GM21360 (cell line): Measurements from ENCODE around the gene BNIP5.
A peak's percentile ranks its signal among the peaks of the same experiment; 100 is the strongest.
"Not testable (repeated sequence)": the region's sequence is repeated elsewhere in the genome, so short reads cannot be mapped to it uniquely, and the experiment has no call there.

Source experiments
- ATAC-seq: cut with Tn5 transposase; IDR thresholded peaks from one replicate; pipeline ENCODE4 v1.9.1; 2021; ENCODE audit warnings: mild to moderate bottlenecking, moderate library complexity; ENCODE audit not compliant: unreplicated experiment

Gene BNIP5

DNA sequence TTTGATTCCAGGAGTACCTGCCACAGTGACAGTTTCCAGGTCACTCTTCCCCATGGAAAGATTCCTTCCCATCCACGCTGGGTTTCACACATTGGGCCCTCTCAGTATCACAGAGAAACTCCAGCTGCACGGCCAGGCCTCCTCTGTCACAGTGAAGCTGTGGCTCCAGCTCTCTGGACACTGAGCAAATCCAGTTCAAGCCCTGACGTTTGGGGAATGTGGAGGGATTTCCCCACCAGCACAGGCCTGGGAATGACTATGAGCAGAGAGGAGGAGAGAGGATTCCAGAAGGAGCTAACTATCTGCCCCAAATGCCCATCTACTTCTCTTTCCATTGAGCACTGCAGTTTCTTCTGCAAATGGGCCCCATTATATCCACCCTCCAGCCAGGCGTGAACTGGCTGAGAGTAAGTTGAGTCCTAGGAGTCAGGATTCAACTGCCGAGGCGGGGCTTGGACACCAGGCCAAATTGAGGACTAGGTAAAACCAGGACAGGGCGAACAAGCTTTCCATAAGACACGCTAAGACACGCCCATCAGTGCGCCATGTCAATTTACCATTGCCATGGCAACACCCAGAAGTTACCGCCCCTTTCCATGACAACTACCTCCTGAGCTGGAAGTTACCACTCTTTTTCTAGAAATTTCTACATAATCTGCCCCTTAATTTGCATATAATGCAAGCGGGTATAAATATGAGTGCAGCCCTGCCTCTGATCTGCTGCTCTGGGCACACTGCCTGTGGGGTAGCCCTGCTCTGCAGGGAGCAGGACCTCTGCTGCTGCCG is 9.2 kb upstream of the BNIP5 start:
- ATAC-seq: no peak

DNA sequence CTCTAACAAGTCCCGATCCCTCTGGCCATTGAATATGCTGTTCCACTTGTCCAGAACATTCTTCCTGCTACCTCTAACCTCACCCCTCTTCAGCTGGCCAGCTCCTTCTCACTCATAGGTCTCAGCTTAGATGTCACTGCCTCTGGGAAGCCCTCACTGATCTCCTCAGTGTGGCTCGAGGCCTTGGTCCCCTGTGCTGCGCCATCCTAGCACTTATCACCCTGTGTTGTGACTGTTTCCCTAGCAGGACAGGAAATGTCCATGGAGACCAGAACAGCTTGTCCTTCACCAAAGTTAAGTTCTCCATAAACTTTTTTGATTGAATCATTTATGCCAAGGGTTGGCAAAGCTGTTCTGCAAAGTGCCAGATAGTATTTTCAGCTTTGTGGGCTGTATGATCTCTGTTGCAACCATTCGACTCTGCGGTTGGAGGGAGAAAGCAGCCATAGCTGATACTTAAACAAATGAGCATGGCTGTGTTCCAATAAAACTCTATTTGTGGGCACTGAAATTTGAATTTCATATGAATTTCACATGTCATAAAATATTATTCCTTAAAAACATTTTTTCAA is 6.5 kb upstream of the BNIP5 start:
- no peak for ATAC-seq

DNA sequence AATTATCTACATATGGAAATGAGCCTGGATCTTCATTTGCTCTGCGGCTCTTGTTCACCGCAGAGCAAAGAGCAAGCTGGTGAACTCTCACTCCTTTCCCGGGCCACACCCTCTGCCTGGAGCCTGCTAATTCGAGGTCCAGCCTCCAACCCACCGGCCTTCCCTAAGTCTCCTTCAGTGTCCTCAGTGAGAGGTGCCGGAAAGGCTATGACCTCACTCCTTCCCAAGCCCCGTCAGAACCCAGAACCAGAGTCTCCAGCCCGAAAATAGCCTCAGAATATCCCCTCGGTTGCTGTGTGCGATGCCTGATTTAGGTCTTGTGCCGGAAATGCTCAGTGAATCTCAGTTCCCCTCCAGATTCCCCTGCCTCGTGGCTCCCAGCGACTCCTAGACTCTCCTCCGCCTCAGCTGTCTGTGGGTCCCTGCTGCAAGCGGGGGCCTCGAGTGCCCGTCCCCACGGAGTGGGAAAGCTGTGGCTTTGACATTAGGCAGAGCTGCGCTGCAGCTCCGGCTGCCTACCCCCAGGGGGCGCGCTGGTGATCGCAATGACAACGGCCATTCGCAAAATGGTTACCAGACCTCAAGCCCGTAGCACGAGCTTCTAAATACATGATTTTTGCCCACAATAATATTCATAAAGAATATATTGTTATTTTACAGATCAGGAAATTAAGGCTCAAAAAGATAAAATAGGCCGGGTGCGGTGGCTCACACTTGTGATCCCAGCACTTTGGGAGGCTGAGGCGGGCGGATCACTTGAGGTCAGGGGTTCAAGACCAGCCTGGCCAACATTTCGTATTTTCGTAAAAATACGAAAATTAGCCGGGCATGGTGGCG is 4.1 kb upstream of the BNIP5 start:
- peak; percentile 48 for ATAC-seq

DNA sequence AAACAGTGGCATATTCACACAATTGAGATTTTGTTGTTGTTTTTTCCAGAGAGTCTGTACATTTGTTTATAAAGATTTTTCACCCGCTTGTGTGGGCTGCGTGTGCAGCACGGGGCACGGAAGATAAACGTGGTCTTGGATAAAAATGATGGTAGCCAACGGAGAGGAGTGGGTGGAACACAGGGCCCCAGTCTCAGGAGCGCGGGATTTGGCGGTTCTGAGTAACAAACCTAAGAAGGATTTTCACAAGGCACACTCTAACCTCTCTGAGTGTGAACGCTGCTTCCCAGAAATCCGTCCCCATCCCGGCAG is 3.6 kb upstream of the BNIP5 start:
- no peak for ATAC-seq

DNA sequence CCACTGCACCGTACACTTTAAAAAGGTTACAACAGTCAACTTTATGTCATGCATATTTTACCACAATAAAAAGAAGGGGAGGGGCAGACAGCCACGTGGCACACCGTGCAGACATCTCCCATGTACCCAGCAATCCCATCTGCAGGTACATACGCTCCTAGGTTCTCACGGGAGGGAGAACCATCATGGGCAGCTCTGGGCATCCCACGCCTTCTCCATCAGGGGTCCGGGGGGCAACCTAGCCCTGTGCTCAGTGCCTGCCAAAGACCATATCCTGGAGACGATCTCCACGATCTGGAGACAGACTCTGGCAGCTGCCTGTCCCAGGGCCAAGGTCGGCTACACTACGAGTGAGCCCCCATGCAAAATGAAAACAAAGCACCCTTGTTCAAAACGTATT is 2.5 kb upstream of the BNIP5 start:
- no peak for ATAC-seq

DNA sequence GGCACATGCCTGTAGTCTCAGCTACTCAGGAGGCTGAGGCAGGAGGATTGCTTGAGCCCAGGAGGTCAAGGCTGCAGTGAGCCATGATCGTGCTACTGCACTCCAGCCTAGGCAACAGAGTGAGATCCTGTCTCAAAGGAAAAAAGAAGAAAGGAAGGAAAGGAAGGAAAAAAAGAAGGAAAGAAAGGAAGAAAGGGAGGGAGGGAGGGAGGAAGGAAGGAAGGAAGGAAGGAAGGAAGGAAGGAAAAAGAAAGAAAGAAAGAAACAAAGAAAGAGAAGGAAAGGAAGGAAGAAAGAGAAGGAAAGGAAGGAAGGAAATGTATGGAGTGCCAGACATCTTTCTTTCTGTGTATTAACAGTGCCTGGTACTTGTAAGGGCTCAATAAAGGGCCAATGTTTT is 1.5 kb upstream of the BNIP5 start:
- not testable (repeated sequence) for ATAC-seq

DNA sequence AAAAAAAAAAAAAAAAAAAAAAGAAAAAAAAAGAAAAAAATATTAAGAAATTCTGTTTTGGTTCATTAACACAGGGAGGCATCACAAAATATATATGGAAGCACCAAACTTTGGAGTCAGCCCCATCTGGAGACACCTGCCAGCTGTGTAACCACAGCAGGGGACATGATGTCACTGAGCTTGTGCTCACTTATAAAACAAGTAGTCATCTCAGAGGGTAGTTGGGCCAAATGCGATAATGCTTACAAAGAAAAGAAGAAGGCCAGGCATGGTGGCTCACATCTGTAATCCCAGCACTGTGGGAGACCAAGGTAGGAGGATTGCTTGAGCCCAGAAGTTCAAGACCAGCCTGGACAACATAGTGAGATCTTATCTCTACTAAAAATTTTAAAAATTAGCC is 1.1 kb upstream of the BNIP5 start:
- ATAC-seq: no peak

DNA sequence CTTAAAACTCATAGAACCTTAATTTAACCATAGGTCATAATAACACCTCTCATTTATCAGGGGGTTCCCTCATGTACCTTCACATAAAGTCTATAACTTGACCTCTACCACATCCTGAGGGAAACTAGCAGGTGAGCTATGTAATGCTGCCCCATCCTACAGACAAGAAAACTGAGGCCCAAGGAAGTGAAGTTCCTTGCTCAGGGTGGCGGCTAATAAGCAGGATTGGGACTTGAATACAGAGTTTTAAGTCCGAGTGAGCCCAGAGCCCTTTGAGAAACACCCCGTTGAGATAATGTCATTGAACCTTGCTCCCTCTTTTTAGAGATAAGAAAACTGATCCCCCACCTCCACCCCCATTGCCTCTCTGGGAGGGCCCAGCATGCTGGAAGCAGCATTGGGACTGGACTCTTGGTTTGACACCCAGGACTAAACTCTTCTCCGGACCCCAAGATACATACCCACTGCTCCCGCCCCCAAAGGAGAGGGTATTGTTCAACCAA is 429 bp downstream of the BNIP5 start:
- no peak for ATAC-seq

DNA sequence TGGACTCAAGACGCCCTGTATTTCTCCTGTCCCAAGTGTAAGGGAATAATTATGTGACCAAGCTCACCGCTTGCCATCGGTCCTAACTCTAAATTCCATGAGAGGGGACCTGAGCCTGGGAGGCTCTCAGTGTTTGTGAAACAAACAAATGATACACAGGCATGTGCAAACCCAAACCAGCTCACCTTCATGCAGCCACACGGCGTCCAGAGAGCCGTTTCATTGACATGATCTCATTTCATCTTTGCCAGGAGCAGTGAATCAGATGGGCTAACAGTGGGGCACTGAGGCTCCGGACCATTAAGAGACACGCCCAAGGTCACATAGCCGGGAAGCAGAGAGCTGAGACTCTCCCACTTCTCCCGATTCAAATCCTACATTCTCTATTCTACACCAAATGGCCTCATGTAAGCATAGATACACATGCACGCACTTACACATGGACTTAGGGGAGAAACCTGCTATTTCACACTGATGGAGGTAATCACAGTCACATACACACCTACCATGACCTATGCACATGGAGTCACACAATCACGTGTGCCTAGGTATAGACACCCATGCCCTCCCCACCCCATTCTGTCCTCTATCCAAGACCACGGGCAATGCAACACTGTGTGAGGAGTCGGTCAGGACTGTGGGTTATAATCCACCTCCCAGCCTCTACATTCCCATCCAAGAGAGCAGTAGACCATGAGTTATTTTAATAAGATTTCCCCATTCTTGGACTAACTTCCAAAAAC is 1.1 kb downstream of the BNIP5 start:
- ATAC-seq: no peak

DNA sequence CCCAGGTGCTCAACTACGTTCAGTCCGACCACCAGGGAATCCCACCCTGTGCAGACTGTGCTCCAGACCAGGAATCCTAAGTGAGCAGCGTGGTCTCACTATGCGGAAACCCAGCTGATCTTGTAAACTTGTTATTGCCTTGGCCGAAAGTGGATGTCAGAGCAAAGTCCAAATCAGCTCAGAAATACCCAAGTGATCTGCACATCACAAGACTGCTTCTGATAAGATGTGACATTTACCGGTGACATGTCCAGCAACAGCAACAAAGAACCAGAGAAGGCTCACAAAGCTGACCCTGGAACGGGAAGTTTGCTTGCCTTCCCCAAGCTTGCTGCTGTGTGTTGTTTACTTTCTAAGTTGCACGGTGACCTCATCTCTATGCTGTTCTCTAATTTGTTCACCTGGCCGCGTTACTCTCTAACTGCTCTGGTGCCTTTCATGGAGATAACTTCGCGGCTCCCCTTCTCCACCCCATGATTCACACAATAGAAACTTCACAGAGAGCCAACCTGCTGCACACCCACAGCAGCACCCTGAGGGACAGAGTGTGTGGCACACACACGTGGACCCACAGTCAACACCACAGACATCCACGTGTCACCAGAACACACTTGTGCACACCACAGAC is 1.7 kb downstream of the BNIP5 start:
- ATAC-seq: no peak

DNA sequence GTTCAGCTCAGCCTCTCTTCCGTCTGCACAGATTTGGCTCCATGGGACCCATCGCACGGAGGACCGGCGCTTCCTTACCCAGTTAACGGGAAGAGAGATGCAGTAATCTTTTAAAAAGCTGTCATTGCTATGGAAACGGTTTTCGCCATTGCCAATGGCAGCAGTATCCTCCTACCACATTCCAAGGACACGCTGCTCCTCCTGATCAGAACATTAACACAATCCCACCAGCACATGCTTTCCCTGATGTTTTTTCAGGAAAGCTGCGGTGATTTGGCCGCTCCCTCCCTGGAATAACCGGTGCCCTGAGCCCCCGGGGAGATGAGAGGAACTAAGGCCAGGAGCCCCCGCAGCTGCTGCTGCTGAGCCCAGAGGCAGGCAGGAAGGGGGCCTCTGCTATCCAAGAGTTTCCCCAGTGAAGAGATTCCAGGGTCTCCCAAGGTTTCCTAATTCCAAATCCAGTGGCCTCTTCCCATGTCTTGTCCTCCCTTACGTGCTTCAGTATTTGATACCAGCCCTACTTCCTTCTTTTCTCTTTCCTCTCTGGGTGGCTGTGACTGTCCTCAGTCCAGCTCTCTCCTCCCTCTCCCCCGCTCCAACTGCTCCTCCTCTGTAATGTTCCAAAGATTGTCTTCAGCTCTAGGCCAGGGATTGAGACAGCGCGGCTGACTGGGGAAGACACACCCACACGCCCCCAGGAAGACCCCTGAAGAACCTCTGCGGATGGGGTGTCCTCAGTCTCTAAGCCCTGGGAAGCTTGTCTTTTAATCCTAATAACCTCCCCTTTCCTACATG is 2.6 kb downstream of the BNIP5 start:
- ATAC-seq: no peak

DNA sequence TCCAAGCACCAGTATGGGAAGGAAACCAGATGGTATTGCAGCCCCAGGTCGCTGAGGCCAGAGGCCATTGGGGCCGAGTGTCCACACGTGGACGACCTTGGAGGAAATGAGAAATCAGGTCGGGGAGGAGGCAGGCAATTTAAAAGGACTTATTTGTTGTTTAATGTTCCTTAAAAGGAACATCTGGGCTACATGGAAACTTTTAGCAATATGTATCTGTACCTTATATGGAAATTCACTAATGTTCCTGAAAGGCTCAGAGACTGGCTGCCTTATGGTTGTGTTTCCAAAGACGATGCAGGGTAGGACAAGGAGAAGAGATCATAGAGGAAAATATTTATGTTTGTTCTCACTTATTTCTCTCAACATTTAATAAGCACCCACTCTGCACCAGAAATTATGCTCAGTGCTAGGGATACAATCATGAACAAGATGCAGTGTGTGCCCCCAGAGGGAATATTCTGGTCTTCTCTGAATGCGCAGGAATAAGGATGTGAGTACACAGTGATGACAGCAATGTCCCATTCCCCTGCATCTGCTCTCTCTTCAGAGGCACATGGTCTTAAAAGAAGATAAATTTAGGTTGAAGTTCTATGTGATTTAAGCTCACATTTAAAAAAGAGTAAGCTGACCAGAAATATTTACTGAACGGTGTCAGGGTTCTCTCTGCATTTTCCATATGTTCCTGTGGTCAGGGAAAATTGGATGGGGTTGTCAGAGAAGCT is 3.4 kb downstream of the BNIP5 start:
- no peak for ATAC-seq

DNA sequence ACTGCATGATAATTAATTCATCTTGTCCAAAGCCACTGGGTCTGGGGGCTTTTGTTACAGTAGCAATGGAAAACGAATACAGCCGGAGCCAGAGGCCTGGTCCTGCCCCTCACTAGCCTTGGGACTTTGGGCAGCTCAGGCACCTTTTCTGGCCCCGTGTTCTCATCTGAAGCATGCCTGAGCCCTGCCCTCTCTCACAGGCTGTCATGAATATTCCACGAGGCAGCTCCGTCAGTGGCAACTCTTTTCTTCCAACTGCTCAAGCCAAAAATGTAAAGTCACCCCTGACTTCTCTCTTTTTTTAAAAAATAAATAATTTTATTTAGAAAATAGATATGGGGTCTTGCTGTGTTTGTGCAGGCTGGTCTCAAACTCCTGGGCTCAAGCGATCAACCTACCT is 5.3 kb downstream of the BNIP5 start:
- ATAC-seq: no peak

DNA sequence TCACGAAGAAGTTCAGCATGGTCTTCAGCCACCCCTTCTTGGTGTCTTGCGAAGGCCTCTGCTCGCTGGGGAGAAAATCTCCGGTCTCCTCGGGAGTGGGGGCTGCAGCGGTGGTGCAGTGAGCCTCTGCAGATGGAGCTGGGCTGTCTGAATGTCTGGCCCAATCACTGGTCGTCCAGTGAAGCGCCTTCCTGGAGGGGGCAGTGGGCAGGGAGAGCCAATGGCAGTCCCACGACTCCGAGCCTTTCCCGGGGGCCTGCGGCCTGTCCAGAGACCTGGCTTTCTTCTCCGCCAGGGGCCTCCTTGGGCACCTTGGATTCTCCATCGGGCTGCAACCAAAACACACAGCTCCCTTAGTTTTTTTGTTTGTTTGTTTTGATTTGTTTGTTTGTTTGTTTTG is 6.3 kb downstream of the BNIP5 start:
- no peak for ATAC-seq

DNA sequence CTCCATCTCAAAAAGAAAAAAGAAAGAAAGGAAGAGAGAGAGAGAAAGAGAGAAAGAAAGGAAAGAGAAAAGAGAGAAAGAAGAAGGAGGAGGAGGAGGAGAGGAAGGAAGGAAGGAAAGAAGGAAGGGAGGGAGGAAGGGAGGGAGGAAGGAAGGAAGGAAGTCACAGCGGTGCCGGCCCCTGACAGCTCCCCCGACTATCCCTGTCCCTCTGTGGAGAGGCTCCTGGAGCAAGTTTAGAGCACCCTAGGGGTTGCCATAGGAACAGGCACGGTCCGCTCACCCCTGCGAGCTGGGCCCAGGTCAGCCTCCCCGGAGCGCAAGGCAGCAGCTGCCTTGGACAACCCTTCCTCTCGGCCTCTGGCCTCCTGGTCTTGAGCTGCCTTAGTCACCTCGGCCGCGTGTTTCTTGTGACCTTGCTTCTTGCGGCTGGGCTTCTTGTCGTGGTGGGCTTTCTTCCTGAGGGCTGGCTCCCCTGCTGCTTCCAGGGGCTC is 6.8 kb downstream of the BNIP5 start:
- ATAC-seq: no peak

DNA sequence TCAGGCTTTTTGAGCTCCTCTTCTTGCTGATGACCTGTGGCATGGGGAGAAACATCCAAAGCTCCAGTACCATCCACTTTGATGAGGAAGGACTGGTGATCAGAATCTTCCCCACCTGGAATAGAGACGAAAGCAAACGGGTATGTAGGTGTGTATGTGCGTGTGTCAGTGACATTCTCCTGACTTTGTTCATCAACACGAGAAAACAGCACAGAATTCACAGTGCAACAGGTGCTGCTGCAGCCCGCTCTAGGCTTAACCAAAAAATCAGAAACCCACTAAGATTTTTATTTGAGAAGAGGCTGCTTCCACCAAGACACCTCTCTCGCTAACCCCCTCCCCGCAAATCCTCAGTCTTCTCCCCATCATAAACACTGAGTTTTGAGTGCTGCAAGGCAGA is 8.1 kb downstream of the BNIP5 start:
- no peak for ATAC-seq

DNA sequence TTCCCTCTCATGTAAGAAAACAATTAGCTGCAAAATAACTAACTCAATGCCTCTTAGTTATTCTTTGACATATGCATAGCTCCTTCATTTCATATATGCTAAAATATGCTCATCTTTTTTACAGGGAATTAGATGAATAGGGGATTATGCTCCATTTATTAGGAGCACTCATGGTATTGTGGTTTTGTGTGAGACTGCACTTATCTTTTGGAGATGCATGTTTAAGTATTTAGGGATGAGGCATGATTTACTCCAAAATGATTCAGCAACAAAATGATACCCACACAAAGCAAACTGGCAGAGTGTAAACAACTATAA is 8.8 kb downstream of the BNIP5 start:
- ATAC-seq: no peak

DNA sequence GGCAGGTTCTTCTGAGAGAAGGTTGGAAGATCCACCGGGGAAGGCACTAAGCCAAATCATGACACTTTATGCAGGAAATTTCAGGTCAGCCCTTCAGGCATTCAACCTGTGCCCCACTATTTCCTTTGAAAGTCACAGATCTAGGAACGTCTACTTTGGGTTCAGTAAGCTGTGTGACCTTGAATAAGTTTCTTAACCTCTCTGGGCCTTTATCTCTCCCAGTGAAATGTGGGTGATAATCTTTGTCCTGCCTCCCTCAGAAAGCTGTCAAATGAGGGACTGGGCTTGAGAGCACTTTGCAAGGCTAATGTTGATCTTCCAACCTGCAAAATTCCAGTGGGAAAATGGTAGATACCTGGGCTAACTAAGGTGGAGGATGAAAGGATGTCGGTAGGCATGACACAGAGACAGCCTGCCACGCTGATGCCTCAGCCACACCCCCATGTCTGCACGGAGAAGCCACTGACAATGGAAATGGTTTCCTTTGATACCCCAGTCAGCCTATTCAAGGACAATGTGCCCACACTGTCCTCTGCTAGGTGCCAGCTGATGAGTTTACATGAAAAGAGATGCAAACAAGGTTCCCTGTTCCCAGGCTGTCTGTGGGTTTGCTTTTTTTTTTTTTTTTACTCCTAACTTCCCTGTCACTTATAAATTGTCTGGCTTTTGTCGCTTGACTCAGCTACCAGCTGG is 9.3 kb downstream of the BNIP5 start:
- ATAC-seq: no peak
